Left hindlimb (tissue), 1 donor: Measurements from ENCODE around the gene ARHGEF10L.

ENCODE experiments used
- DNase-seq: peaks from one replicate; pipeline ENCODE4 v3.0.0-alpha.2; 2018

Gene ARHGEF10L

GRCh38 chr1:17521946-17522612 lies 17.4 kb upstream of the ARHGEF10L start:
- no peak for DNase-seq

- no peak for DNase-seq
These were observed 16.0 kb upstream of the ARHGEF10L start for GRCh38 chr1:17523321-17524041.

- DNase-seq, result no peak
These were observed 14.9 kb upstream of the ARHGEF10L start for GRCh38 chr1:17524645-17525044.

GRCh38 chr1:17525996-17526686 lies 13.4 kb upstream of the ARHGEF10L start:
- DNase-seq, result no peak

GRCh38 chr1:17527036-17527914 lies 12.2 kb upstream of the ARHGEF10L start:
- DNase-seq, result no peak

GRCh38 chr1:17529381-17529780 lies 10.1 kb upstream of the ARHGEF10L start:
- no peak for DNase-seq

GRCh38 chr1:17531343-17531681 lies 8.2 kb upstream of the ARHGEF10L start:
- no peak for DNase-seq

- DNase-seq, result peak; percentile 48
These were observed 7.6 kb upstream of the ARHGEF10L start for GRCh38 chr1:17531682-17532487.

GRCh38 chr1:17533201-17533600 lies 6.3 kb upstream of the ARHGEF10L start:
- no peak for DNase-seq

GRCh38 chr1:17535300-17535936 lies 4.1 kb upstream of the ARHGEF10L start:
- DNase-seq, result no peak

- DNase-seq, result no peak
These were observed 1.5 kb upstream of the ARHGEF10L start for GRCh38 chr1:17538010-17538409.

GRCh38 chr1:17538428-17539117 lies 925 bp upstream of the ARHGEF10L start:
- peak; percentile 57 for DNase-seq

- no peak for DNase-seq
These were observed 401 bp upstream of the ARHGEF10L start for GRCh38 chr1:17539118-17539476.

- DNase-seq, result peak; percentile 93
These were observed 930 bp downstream of the ARHGEF10L start for GRCh38 chr1:17540255-17541001.

- DNase-seq, result no peak
These were observed 3.1 kb downstream of the ARHGEF10L start for GRCh38 chr1:17542645-17543044.

- no peak for DNase-seq
These were observed 5.4 kb downstream of the ARHGEF10L start for GRCh38 chr1:17544776-17545350.

- no peak for DNase-seq
These were observed 5.9 kb downstream of the ARHGEF10L start for GRCh38 chr1:17545356-17545755.

- no peak for DNase-seq
These were observed 7.6 kb downstream of the ARHGEF10L start for GRCh38 chr1:17546946-17547670.

GRCh38 chr1:17549384-17549783 lies 9.9 kb downstream of the ARHGEF10L start:
- no peak for DNase-seq
